Panc1 (cell line): ENCODE measurements around the gene CST4. TPM values are rescaled to one million over a fixed set of nuclear protein-coding genes. Genes with fewer than 3 reads are reported as not detected.

Source experiments
- ATAC-seq: fragments of 200-7000 bp; cut with Tn5 transposase; 2 replicates; pipeline ENCODE4 v1.9.1; 2020; ENCODE audit warnings: mild to moderate bottlenecking, moderate library complexity
- BruUV-seq: library from RNA; stranded (reverse); fragments of 400-500 nt; replicated peaks from 2 replicates; lab custom pipeline; 2021; lab: Mats Ljungman, UMichigan
- CTCF ChIA-PET: fragments of 300-600 bp; sonication (Branson Sonifier 250); formaldehyde crosslinking; loops from one replicate; lab custom pipeline; 2022; ENCODE audit warnings: antibody characterized with exemption; lab: Charles Lee
- POLR2A ChIA-PET: fragments of 300-600 bp; sonication (Branson Sonifier 250); formaldehyde crosslinking; loops from one replicate; lab custom pipeline; 2022; ENCODE audit warnings: antibody characterized with exemption; lab: Charles Lee
- DNase-seq: peaks from one replicate; pipeline ENCODE4 v3.0.0-alpha.2; 2010; ENCODE audit warnings: low read depth, low spot score
- H3K27ac ChIP-seq: 2 replicates; pipeline ENCODE4 v1.5.1; 2011; ENCODE audit warnings: mild to moderate bottlenecking, low read length, inconsistent platforms
- H3K27me3 ChIP-seq: fragments of 200-500 bp; sonication (Bioruptor generic); 2 replicates; pipeline ENCODE4 v1.6.0; 2014; ENCODE audit warnings: low read length, inconsistent platforms; ENCODE audit not compliant: control insufficient read depth, insufficient read depth
- H3K36me3 ChIP-seq: fragments of 200-500 bp; sonication (Bioruptor generic); 2 replicates; pipeline ENCODE4 v1.5.1; 2014; ENCODE audit warnings: inconsistent platforms, mild to moderate bottlenecking, low read length, moderate library complexity; ENCODE audit not compliant: control insufficient read depth, insufficient read depth
- H3K4me1 ChIP-seq: 2 replicates; pipeline ENCODE4 v1.5.1; 2011; ENCODE audit warnings: inconsistent platforms, mild to moderate bottlenecking, low read length, moderate library complexity; ENCODE audit not compliant: control insufficient read depth, insufficient read depth
- H3K4me3 ChIP-seq, 2 experiments: 2 replicates each; pipeline ENCODE4 v1.5.1; 2011 to 2012; ENCODE audit warnings: low read depth in 2 of 2, low read length in 2 of 2, mild to moderate bottlenecking in 2 of 2, inconsistent platforms in 1 of 2, moderate library complexity in 1 of 2
- H3K9me3 ChIP-seq: fragments of 200-500 bp; sonication (Bioruptor generic); 2 replicates; pipeline ENCODE4 v1.5.1; 2014; ENCODE audit warnings: low read depth, mild to moderate bottlenecking, inconsistent platforms, low read length, moderate library complexity; ENCODE audit not compliant: control insufficient read depth, insufficient read depth
- CTCF ChIP-seq: fragments of 450-650 bp; IDR thresholded peaks from 2 replicates; pipeline ENCODE4 v1.5.1; 2017; ENCODE audit warnings: mild to moderate bottlenecking
- POLR2AphosphoS5 ChIP-seq: IDR thresholded peaks from 2 replicates; pipeline ENCODE4 v1.6.1; 2012; ENCODE audit warnings: mild to moderate bottlenecking, low read depth, low read length, moderate library complexity
- REST ChIP-seq, 2 experiments: IDR thresholded peaks; 2 replicates each; pipeline ENCODE4 v1.6.1; 2011 to 2012; ENCODE audit warnings: low read depth in 2 of 2, control low read depth in 1 of 2, low read length in 1 of 2, mild to moderate bottlenecking in 1 of 2, moderate library complexity in 1 of 2; ENCODE audit not compliant: insufficient read depth in 1 of 2
- SIN3A ChIP-seq: IDR thresholded peaks from 2 replicates; pipeline ENCODE4 v1.6.1; 2012; ENCODE audit warnings: low read depth, mild to moderate bottlenecking, low read length, moderate library complexity, borderline replicate concordance; ENCODE audit not compliant: insufficient read depth
- TCF7L2 ChIP-seq: IDR thresholded peaks from 2 replicates; pipeline ENCODE4 v1.6.1; 2011; ENCODE audit warnings: mild to moderate bottlenecking, low read depth, low read length, inconsistent platforms
- in situ Hi-C: cut with HindIII; loops from 2 replicates; pipeline ENCODE4 v1.10.0; 2016; ENCODE audit warnings: low sequenced_read_pairs, low pct_unique_long_range_greater_than_20kb
- intact Hi-C: fragments of 100-400 bp; cut with micrococcal nuclease; formaldehyde crosslinking; loops from one replicate; pipeline ENCODE4 v1.10.0; 2022; ENCODE audit not compliant: unreplicated experiment
- total RNA-seq: library from RNA; stranded (reverse); gene quantifications from one replicate; pipeline ENCODE4 v1.2.1, GENCODE V29; 2021; ENCODE audit not compliant: unreplicated experiment

CST4 gene
- total RNA-seq, 1 experiment from 2014 or later: not detected

GRCh38 chr20:23655491-23656211 is 33.2 kb downstream of the CST4 start:
- no peak for DNase-seq
- in situ Hi-C loops: no loop called here
- no peaks in the 10 kb centered on the region for H3K9me3 ChIP-seq
- H3K27ac ChIP-seq: no peak overlapping the region
- no peaks in the 10 kb centered on the region for H3K36me3 ChIP-seq
- H3K4me3 ChIP-seq: no peak overlapping the region
- no TSS peak for BruUV-seq
- ATAC-seq: no peak
- H3K27me3 ChIP-seq: peaks cover 3% of the 10 kb centered on the region
- TF ChIP-seq CTCF (no peak), POLR2AphosphoS5 (no peak), REST (IDR thresholded peaks at IDR 0.05; ENCODE audit: insufficient read depth in 1 of 2, low read depth in 2 of 2, low read length in 1 of 2) (no peak), SIN3A (no peak), TCF7L2 (no peak)
- POLR2A ChIA-PET: no interaction called here
- no peaks in the 10 kb centered on the region for H3K4me1 ChIP-seq
- CTCF ChIA-PET: no interaction called here
- intact Hi-C loops: no loop called here

- H3K27me3 ChIP-seq: peaks cover 3% of the 10 kb centered on the region
- no peak for DNase-seq
- TF ChIP-seq TCF7L2 (no peak), CTCF (no peak), REST (IDR thresholded peaks at IDR 0.05; ENCODE audit: insufficient read depth in 1 of 2, low read depth in 2 of 2, low read length in 1 of 2) (no peak), SIN3A (no peak), POLR2AphosphoS5 (no peak)
- intact Hi-C loops (no loop called here), in situ Hi-C loops (no loop called here)
- no peak overlapping the region for H3K4me3 ChIP-seq
- no peaks in the 10 kb centered on the region for H3K36me3 ChIP-seq
- BruUV-seq: no TSS peak
- ChIA-PET POLR2A (no interaction called here), CTCF (no interaction called here)
- H3K27ac ChIP-seq: no peak overlapping the region
- no peaks in the 10 kb centered on the region for H3K9me3 ChIP-seq
- ATAC-seq: no peak
- H3K4me1 ChIP-seq: no peaks in the 10 kb centered on the region
Measured at GRCh38 chr20:23654717-23655116, 34.1 kb downstream of the CST4 start.
